IMR-90 (cell line): ENCODE results near the gene IFT25. TPM values are rescaled to one million over a fixed set of nuclear protein-coding genes. Genes with fewer than 3 reads are reported as not detected.

Source experiments
- ATAC-seq: fragments of 200-7000 bp; cut with Tn5 transposase; 2 replicates; pipeline ENCODE4 v1.9.1; 2020; ENCODE audit warnings: low read depth, mild to moderate bottlenecking, moderate library complexity
- BruUV-seq: library from RNA; stranded (reverse); fragments of 400-500 nt; replicated peaks from 2 replicates; lab custom pipeline; 2021; lab: Mats Ljungman, UMichigan
- CTCF ChIA-PET: fragments of 300-600 bp; formaldehyde crosslinking; extraction: SDS; loops from one replicate; lab custom pipeline; 2021; ENCODE audit warnings: antibody characterized with exemption; lab: Yijun Ruan, JAX
- POLR2A ChIA-PET: fragments of 300-600 bp; sonication (Branson Sonifier 250); formaldehyde crosslinking; loops from one replicate; lab custom pipeline; 2022; ENCODE audit warnings: antibody characterized with exemption; ENCODE audit not compliant: unreplicated experiment; lab: Charles Lee
- DNase-seq: peaks from one replicate; pipeline ENCODE4 v3.0.0; 2013
- H2AFZ ChIP-seq: replicated peaks from 2 replicates; pipeline ENCODE3; 2013; ENCODE audit warnings: low read length, mild to moderate bottlenecking; ENCODE audit not compliant: poor library complexity
- H2AK5ac ChIP-seq: 2 replicates; pipeline ENCODE4 v1.6.1; 2013; ENCODE audit warnings: low read depth, low read length, inconsistent platforms
- H2AK9ac ChIP-seq: replicated peaks from 2 replicates; pipeline ENCODE3; 2013; ENCODE audit warnings: mild to moderate bottlenecking, low read depth, low read length, moderate library complexity; ENCODE audit not compliant: poor library complexity
- H2BK120ac ChIP-seq: 2 replicates; pipeline ENCODE4 v1.6.1; 2013; ENCODE audit warnings: low read depth, low read length, inconsistent platforms
- H2BK15ac ChIP-seq: 3 replicates; pipeline ENCODE4 v1.6.1; 2013; ENCODE audit warnings: low read depth, low read length, inconsistent platforms
- H2BK20ac ChIP-seq: 2 replicates; pipeline ENCODE4 v1.6.1; 2013; ENCODE audit warnings: low read depth, mild to moderate bottlenecking, inconsistent platforms, low read length, moderate library complexity
- H2BK5ac ChIP-seq: 2 replicates; pipeline ENCODE4 v1.6.1; 2013; ENCODE audit warnings: mild to moderate bottlenecking, low read depth, low read length, inconsistent platforms; ENCODE audit not compliant: poor library complexity, severe bottlenecking
- H3K14ac ChIP-seq: replicated peaks from 2 replicates; pipeline ENCODE4 v1.6.1; 2013; ENCODE audit warnings: low read depth, low read length, inconsistent platforms
- H3K18ac ChIP-seq: 2 replicates; pipeline ENCODE4 v1.6.1; 2013; ENCODE audit warnings: low read depth, low read length, control low read depth
- H3K23ac ChIP-seq: 2 replicates; pipeline ENCODE4 v1.6.1; 2013; ENCODE audit warnings: low read depth, low read length, inconsistent platforms
- H3K27ac ChIP-seq: 2 replicates; pipeline ENCODE4 v1.5.1; 2013; ENCODE audit warnings: mild to moderate bottlenecking, control low read depth, low read length; ENCODE audit not compliant: insufficient read depth
- H3K27me3 ChIP-seq: 2 replicates; pipeline ENCODE4 v1.6.1; 2013; ENCODE audit warnings: low read length; ENCODE audit not compliant: control insufficient read depth, insufficient read depth
- H3K36me3 ChIP-seq: 2 replicates; pipeline ENCODE4 v1.6.1; 2013; ENCODE audit warnings: low read length, mixed read lengths; ENCODE audit not compliant: control insufficient read depth, insufficient read depth
- H3K4ac ChIP-seq: 2 replicates; pipeline ENCODE4 v1.6.1; 2013; ENCODE audit warnings: low read depth, low read length, inconsistent platforms
- H3K4me1 ChIP-seq: 2 replicates; pipeline ENCODE4 v1.6.1; 2013; ENCODE audit warnings: low read length, mixed read lengths; ENCODE audit not compliant: control insufficient read depth, insufficient read depth
- H3K4me2 ChIP-seq: 2 replicates; pipeline ENCODE4 v1.6.1; 2013; ENCODE audit warnings: low read depth, mild to moderate bottlenecking, control low read depth, low read length, moderate library complexity
- H3K4me3 ChIP-seq: 2 replicates; pipeline ENCODE4 v1.5.1; 2013; ENCODE audit warnings: low read depth, mild to moderate bottlenecking, control low read depth, low read length, moderate library complexity; ENCODE audit not compliant: insufficient read depth
- H3K56ac ChIP-seq: 2 replicates; pipeline ENCODE4 v1.6.1; 2013; ENCODE audit warnings: low read length, inconsistent platforms; ENCODE audit not compliant: insufficient read depth; ENCODE audit errors: extremely low read depth
- H3K79me1 ChIP-seq, 2 experiments: 2 replicates each; pipeline ENCODE4 v1.6.1; 2013; ENCODE audit warnings: low read length in 2 of 2, inconsistent platforms in 1 of 2, low read depth in 1 of 2
- H3K9ac ChIP-seq: 2 replicates; pipeline ENCODE4 v1.6.1; 2013; ENCODE audit warnings: low read depth, low read length, control low read depth
- H3K9me1 ChIP-seq: 2 replicates; pipeline ENCODE4 v1.6.1; 2013; ENCODE audit warnings: low read length, inconsistent platforms; ENCODE audit not compliant: insufficient read depth
- H3K9me3 ChIP-seq: 2 replicates; pipeline ENCODE4 v1.6.1; 2013; ENCODE audit warnings: low read length; ENCODE audit not compliant: control insufficient read depth, insufficient read depth
- H4K20me1 ChIP-seq: 2 replicates; pipeline ENCODE4 v1.6.1; 2013; ENCODE audit warnings: low read length, inconsistent platforms; ENCODE audit not compliant: insufficient read depth
- H4K5ac ChIP-seq: 2 replicates; pipeline ENCODE4 v1.6.1; 2013; ENCODE audit warnings: mild to moderate bottlenecking, low read depth, low read length, control low read depth
- H4K8ac ChIP-seq, 2 experiments: 2 replicates each; pipeline ENCODE4 v1.6.1; 2013; ENCODE audit warnings: low read depth in 2 of 2, low read length in 2 of 2, control low read depth in 1 of 2, inconsistent platforms in 1 of 2
- H4K91ac ChIP-seq: 2 replicates; pipeline ENCODE4 v1.6.1; 2013; ENCODE audit warnings: low read depth, low read length, inconsistent platforms; ENCODE audit not compliant: insufficient read depth
- CHD1 ChIP-seq: IDR thresholded peaks from 2 replicates; pipeline ENCODE4 v1.6.1; 2012; ENCODE audit warnings: low read depth, low read length, improper control_type of control experiment
- WGBS, 2 experiments: methylation state at CpG; one replicate each; pipeline versions ENCODE4 v1.1.5 to v1.1.7; 2013; ENCODE audit warnings: missing lambda C conversion rate in 2 of 2; ENCODE audit not compliant: insufficient read length in 1 of 2; ENCODE audit errors: extremely low coverage in 2 of 2; 5-methylcytosine and 5-hydroxymethylcytosine counted together
- dilution Hi-C: fragments of 300-500 bp; cut with HindIII; formaldehyde crosslinking; loops from one replicate; pipeline ENCODE4 v1.14.3; 2018; ENCODE audit warnings: low sequenced_read_pairs; ENCODE audit not compliant: unreplicated experiment
- in situ Hi-C: fragments of 300-500 bp; cut with MboI; formaldehyde crosslinking; loops from 3 replicates; pipeline ENCODE4 v1.14.3; 2019; ENCODE audit warnings: low sequenced_read_pairs, inconsistent platforms, mixed read lengths
- intact Hi-C: fragments of 100-400 bp; cut with micrococcal nuclease; formaldehyde crosslinking; loops from 2 replicates; pipeline ENCODE4 v1.10.0; 2022
- polyA plus RNA-seq, 3 experiments: library from polyadenylated mRNA; depleted of rRNA; stranded (reverse); fragments of >200 nt; gene quantifications; 2 replicates each; pipeline ENCODE4 v1.2.3, GENCODE V29; 2012; ENCODE audit warnings: low replicate concordance in 1 of 3
- total RNA-seq: library from RNA; depleted of rRNA; stranded (reverse); fragments of >200 nt; gene quantifications from 2 replicates; pipeline ENCODE4 v1.2.3, GENCODE V29; 2012
- TF ChIP-seq, protein P1 (sequence below): fragments of 150-350 bp; IDR thresholded peaks from 2 replicates; pipeline ENCODE4 v1.6.1; 2016; ENCODE audit warnings: low read depth, mild to moderate bottlenecking, low read length, moderate library complexity, borderline replicate concordance

The IFT25 gene
- total and polyA plus RNA-seq, 2 of the 4 experiments (the other 2 are of a cell fraction) = 9.1 to 38.0 TPM

DNA sequence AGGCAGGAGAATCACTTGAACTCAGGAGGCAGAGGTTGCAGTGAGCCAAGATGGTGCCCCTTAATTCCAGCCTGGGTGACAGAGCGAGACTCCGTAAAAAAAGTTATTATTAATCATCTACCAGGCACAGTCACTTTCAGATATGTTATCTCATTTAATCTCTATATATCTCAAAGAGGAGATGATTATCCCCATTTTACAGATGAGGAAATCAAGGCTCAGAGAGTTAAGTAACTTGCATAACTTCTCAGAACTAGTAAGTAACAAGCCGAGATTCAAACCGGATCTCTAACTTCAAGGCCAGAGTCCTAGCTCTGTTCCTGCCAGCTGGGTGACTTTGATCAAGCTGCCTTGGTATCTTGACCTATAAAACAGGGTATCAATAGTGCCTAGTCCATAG is 34.1 kb downstream of the IFT25 start:
- Histone ChIP-seq H2BK5ac (no peak overlapping the region), H3K14ac (no peak overlapping the region), H2BK20ac (no peak overlapping the region), H3K9me3 (no peaks in the 10 kb centered on the region), H4K5ac (no peak overlapping the region), H4K91ac (no peak overlapping the region), H3K56ac (no peak overlapping the region), H3K27me3 (no peaks in the 10 kb centered on the region), H3K79me1 (no peaks in the 10 kb centered on the region), H4K8ac (no peak overlapping the region), H2AFZ (no peak overlapping the region), H3K4me1 (peaks cover 6% of the 10 kb centered on the region), H3K23ac (no peak overlapping the region), H2AK5ac (no peak overlapping the region), H2AK9ac (no peak overlapping the region), H3K4ac (no peak overlapping the region), H2BK120ac (no peak overlapping the region), H3K9me1 (peaks cover 3% of the 10 kb centered on the region; the same call in 1 of the 2 replicates), H4K20me1 (no peaks in the 10 kb centered on the region), H3K27ac (no peak overlapping the region), H2BK15ac (no peak overlapping the region), H3K18ac (no peak overlapping the region), H3K36me3 (peaks cover 8% of the 10 kb centered on the region), H3K4me3 (no peak overlapping the region), H3K4me2 (no peak overlapping the region), H3K9ac (no peak overlapping the region)
- no peak for DNase-seq
- CTCF ChIA-PET = no interaction called here
- dilution Hi-C loops (no loop called here), intact Hi-C loops (no loop called here), in situ Hi-C loops (no loop called here)
- POLR2A ChIA-PET = no interaction called here
- BruUV-seq = no TSS peak
- no CpG with 5 or more reads among the region's 4 CpGs for WGBS, 2 experiments
- TF ChIP-seq CHD1 = no peak
- TF ChIP-seq, protein P1, sequence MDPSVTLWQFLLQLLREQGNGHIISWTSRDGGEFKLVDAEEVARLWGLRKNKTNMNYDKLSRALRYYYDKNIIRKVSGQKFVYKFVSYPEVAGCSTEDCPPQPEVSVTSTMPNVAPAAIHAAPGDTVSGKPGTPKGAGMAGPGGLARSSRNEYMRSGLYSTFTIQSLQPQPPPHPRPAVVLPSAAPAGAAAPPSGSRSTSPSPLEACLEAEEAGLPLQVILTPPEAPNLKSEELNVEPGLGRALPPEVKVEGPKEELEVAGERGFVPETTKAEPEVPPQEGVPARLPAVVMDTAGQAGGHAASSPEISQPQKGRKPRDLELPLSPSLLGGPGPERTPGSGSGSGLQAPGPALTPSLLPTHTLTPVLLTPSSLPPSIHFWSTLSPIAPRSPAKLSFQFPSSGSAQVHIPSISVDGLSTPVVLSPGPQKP = no peak
- ATAC-seq = no peak
